GM12878 (cell line): ENCODE data around the gene PDGFD. TPM values are rescaled to one million over a fixed set of nuclear protein-coding genes. Genes with fewer than 3 reads are reported as not detected.

ENCODE experiments used
- ATAC-seq: fragments of 200-7000 bp; cut with Tn5 transposase; 3 replicates; pipeline ENCODE4 v1.9.1; 2020; ENCODE audit warnings: mild to moderate bottlenecking, moderate library complexity
- BruUV-seq: library from RNA; stranded (reverse); fragments of 400-500 nt; replicated peaks from 2 replicates; lab custom pipeline; 2021; lab: Mats Ljungman, UMichigan
- CTCF ChIA-PET: fragments of 300-600 bp; sonication (Branson Sonifier 250); formaldehyde crosslinking; extraction: SDS; loops from one replicate; lab custom pipeline; 2021; ENCODE audit warnings: inconsistent platforms; lab: Yijun Ruan, JAX
- POLR2A ChIA-PET: fragments of 350-600 bp; formaldehyde crosslinking; extraction: SDS; loops from one replicate; lab custom pipeline; 2021; ENCODE audit warnings: inconsistent platforms; lab: Charles Lee
- RAD21 ChIA-PET: fragments of 300-600 bp; sonication (Branson Sonifier 250); formaldehyde crosslinking; loops from one replicate; lab custom pipeline; 2023; ENCODE audit warnings: antibody characterized with exemption; ENCODE audit not compliant: unreplicated experiment; lab: Charles Lee
- SMC1A ChIA-PET: fragments of 300-600 bp; sonication (Branson Sonifier 250); formaldehyde crosslinking; loops from one replicate; lab custom pipeline; 2023; ENCODE audit not compliant: unreplicated experiment, uncharacterized antibody; lab: Charles Lee
- DNase-seq: peaks from one replicate; pipeline ENCODE4 v3.0.0-alpha.2; 2011; ENCODE audit warnings: low read depth, low spot score
- FAIRE-seq: peaks from 3 replicates; lab custom pipeline; 2011; peaks lifted over from hg19 to GRCh38; lab: Jason Lieb, UNC
- H2AFZ ChIP-seq: 2 replicates; pipeline ENCODE4 v1.6.0; 2011; ENCODE audit warnings: low read depth, low read length, control low read depth; ENCODE audit not compliant: control insufficient read depth
- H3K27ac ChIP-seq: 2 replicates; pipeline ENCODE4 v1.5.1; 2011; ENCODE audit warnings: control low read depth; ENCODE audit not compliant: control insufficient read depth, insufficient read depth
- H3K27me3 ChIP-seq, 2 experiments: replicated peaks in 1 of 2; 2 replicates each; pipeline versions ENCODE4 v1.6.0 to v1.6.1; 2011; ENCODE audit warnings: low read length in 1 of 2; ENCODE audit not compliant: control insufficient read depth in 2 of 2, insufficient read depth in 2 of 2
- H3K36me3 ChIP-seq, 2 experiments: 2 replicates each; pipeline ENCODE4 v1.5.1; 2011; ENCODE audit warnings: low read length in 1 of 2; ENCODE audit not compliant: control insufficient read depth in 2 of 2, insufficient read depth in 2 of 2
- H3K4me1 ChIP-seq: 2 replicates; pipeline ENCODE4 v1.6.1; 2011; ENCODE audit warnings: mild to moderate bottlenecking, low read length, moderate library complexity, mixed read lengths; ENCODE audit not compliant: control insufficient read depth, insufficient read depth
- H3K4me2 ChIP-seq: 2 replicates; pipeline ENCODE4 v1.6.0; 2011; ENCODE audit warnings: control low read depth; ENCODE audit not compliant: control insufficient read depth, insufficient read depth
- H3K4me3 ChIP-seq: fragments of 200-600 bp; sonication (generic); 2 replicates; pipeline ENCODE4 v1.5.1; 2016
- H3K79me2 ChIP-seq: 2 replicates; pipeline ENCODE4 v1.6.0; 2011; ENCODE audit warnings: low read length; ENCODE audit not compliant: control insufficient read depth, insufficient read depth
- H3K9ac ChIP-seq: 2 replicates; pipeline ENCODE4 v1.8.0; 2011; ENCODE audit warnings: low read length, control low read depth, mixed read lengths; ENCODE audit not compliant: control insufficient read depth, insufficient read depth
- H3K9me3 ChIP-seq: replicated peaks from 3 replicates; pipeline ENCODE4 v1.5.1; 2011; ENCODE audit warnings: mild to moderate bottlenecking, low read length; ENCODE audit not compliant: control insufficient read depth, insufficient read depth
- H4K20me1 ChIP-seq: 2 replicates; pipeline ENCODE4 v1.6.0; 2011; ENCODE audit not compliant: control insufficient read depth, insufficient read depth
- BACH1 ChIP-seq: fragments of 450-650 bp; IDR thresholded peaks from 2 replicates; pipeline ENCODE4 v1.6.1; 2017; ENCODE audit warnings: mild to moderate bottlenecking, borderline replicate concordance
- BCL11A ChIP-seq: IDR thresholded peaks from 2 replicates; pipeline ENCODE4 v1.6.1; 2011; ENCODE audit warnings: low read depth, low read length
- CHD2 ChIP-seq: IDR thresholded peaks from 2 replicates; pipeline ENCODE4 v1.6.1; 2011; ENCODE audit warnings: low read depth, low read length, improper control_type of control experiment, borderline replicate concordance
- E4F1 ChIP-seq: fragments of 450-650 bp; IDR thresholded peaks from 2 replicates; pipeline ENCODE4 v1.6.1; 2018; ENCODE audit warnings: borderline replicate concordance, mild to moderate bottlenecking; ENCODE audit not compliant: partially characterized antibody
- ELK1 ChIP-seq: IDR thresholded peaks from 2 replicates; pipeline ENCODE4 v1.6.1; 2012; ENCODE audit warnings: low read depth, low read length, improper control_type of control experiment
- FOXK2 ChIP-seq: fragments of 450-650 bp; IDR thresholded peaks from 2 replicates; pipeline ENCODE4 v1.6.1; 2017; ENCODE audit warnings: mild to moderate bottlenecking, moderate library complexity
- KLF5 ChIP-seq: fragments of 450-650 bp; IDR thresholded peaks from 2 replicates; pipeline ENCODE4 v1.6.1; 2014; ENCODE audit warnings: mild to moderate bottlenecking; ENCODE audit not compliant: partially characterized antibody
- NKRF ChIP-seq: fragments of 450-650 bp; conservative IDR thresholded peaks from 2 replicates; pipeline ENCODE4 v1.6.1; 2017; ENCODE audit warnings: mild to moderate bottlenecking, moderate library complexity
- NR2F1 ChIP-seq: fragments of 450-650 bp; conservative IDR thresholded peaks from 2 replicates; pipeline ENCODE4 v1.6.1; 2017; ENCODE audit warnings: mild to moderate bottlenecking
- SMARCA5 ChIP-seq: fragments of 450-650 bp; IDR thresholded peaks from 2 replicates; pipeline ENCODE4 v1.6.1; 2017; ENCODE audit warnings: mild to moderate bottlenecking
- TAF1 ChIP-seq: IDR thresholded peaks from 2 replicates; pipeline ENCODE4 v1.6.1; 2011; ENCODE audit warnings: mild to moderate bottlenecking, low read depth, low read length, borderline replicate concordance
- TCF12 ChIP-seq: IDR thresholded peaks from 2 replicates; pipeline ENCODE4 v1.6.1; 2011; ENCODE audit warnings: low read depth, mild to moderate bottlenecking, low read length
- ZNF24 ChIP-seq: fragments of 450-650 bp; IDR thresholded peaks from 2 replicates; pipeline ENCODE4 v1.6.1; 2017; ENCODE audit warnings: antibody characterized with exemption, mild to moderate bottlenecking
- ZSCAN29 ChIP-seq: fragments of 450-650 bp; IDR thresholded peaks from 2 replicates; pipeline ENCODE4 v1.6.1; 2017; ENCODE audit warnings: mild to moderate bottlenecking, moderate library complexity
- in situ Hi-C: fragments of 300-500 bp; cut with MboI; formaldehyde crosslinking; loops from 9 replicates; pipeline ENCODE4 v1.14.3; 2018; ENCODE audit warnings: mixed read lengths
- intact Hi-C: fragments of 100-400 bp; cut with micrococcal nuclease; formaldehyde crosslinking; loops from one replicate; pipeline ENCODE4 v1.14.2; 2022; ENCODE audit not compliant: unreplicated experiment
- polyA plus RNA-seq, 11 experiments: library from polyadenylated mRNA; depleted of rRNA in 4 of 11; unstranded in 6 of 11; stranded (reverse) in 5 of 11; fragments of >200 nt; fragmentation: Nextera tagmentation in 4 of 11; fragmentation: Illumina TruSeq in 1 of 11; extraction: Ambion mirVana in 4 of 11; extraction: Trizol in 1 of 11; gene quantifications; 1 replicate in 1 of 11; 2 replicates in 10 of 11; pipeline versions ENCODE4 v1.2.1 to v1.2.3, GENCODE V29; 2011 to 2016; ENCODE audit warnings: inconsistent platforms in 2 of 11, missing spikeins in 2 of 11, low read depth in 1 of 11
- total RNA-seq, 4 experiments: library from RNA; depleted of rRNA in 3 of 4; stranded (reverse); fragments of >200 nt in 3 of 4; fragmentation: Illumina TruSeq in 1 of 4; extraction: Trizol in 1 of 4; gene quantifications; 2 replicates each; pipeline versions ENCODE4 v1.2.1 to v1.2.3, GENCODE V29; 2013 to 2021

Gene PDGFD
- total and polyA plus RNA-seq, 10 of the 15 experiments (the other 5 are each of a cell fraction or from before 2014, with no cell fraction given) = 0.05 to 0.13 TPM; not detected in 8

GRCh38 chr11:104152941-104153505 lies 10.9 kb downstream of the PDGFD start:
- no peaks in the 10 kb centered on the region for H3K4me1 ChIP-seq

More at GRCh38 chr11:104152941-104153505, 10.9 kb downstream of the PDGFD start:
- BruUV-seq = no TSS peak
- Histone ChIP-seq H3K9me3 (no peaks in the 10 kb centered on the region), H3K27ac (no peak overlapping the region), H3K27me3 (no peaks in the 10 kb centered on the region), H3K9ac (no peak overlapping the region), H2AFZ (no peak overlapping the region), H3K79me2 (no peaks in the 10 kb centered on the region), H3K4me2 (no peak overlapping the region), H4K20me1 (no peaks in the 10 kb centered on the region), H3K4me3 (no peak overlapping the region), H3K36me3 (no peaks in the 10 kb centered on the region)
- in situ Hi-C loops (loop anchor here (5.0 kb wide), 1 partner anchor 471 kb away; no protein-coding TSS in a partner anchor), intact Hi-C loops (no loop called here)
- ChIA-PET RAD21 (no interaction called here), CTCF (interaction anchor here (0.7 to 2.3 kb wide), 4 partner anchors 45 to 1066 kb away, joined by 3 to 9 read pairs (median 3); no protein-coding TSS in a partner anchor), POLR2A (no interaction called here), SMC1A (interaction anchor here (0.9 to 1.0 kb wide), 2 partner anchors 45 to 471 kb away, joined by 3 to 5 read pairs; no protein-coding TSS in a partner anchor)
- no peak for ATAC-seq
- DNase-seq = no peak
- TF ChIP-seq NKRF (no peak), BCL11A (no peak), TCF12 (no peak), FOXK2 (no peak), ELK1 (no peak), CHD2 (no peak), SMARCA5 (no peak), ZNF24 (no peak), E4F1 (no peak), ZSCAN29 (no peak), TAF1 (no peak), NR2F1 (no peak), KLF5 (no peak), BACH1 (no peak)
- FAIRE-seq = no peak
